ENCODE data around the gene DNAH11. TPM values are rescaled to one million over a fixed set of nuclear protein-coding genes. Genes with fewer than 3 reads are reported as not detected.

The DNAH11 gene
- total and polyA plus RNA-seq, 2 of the 4 experiments (the other 2 are of a cell fraction), result not detected

DNA sequence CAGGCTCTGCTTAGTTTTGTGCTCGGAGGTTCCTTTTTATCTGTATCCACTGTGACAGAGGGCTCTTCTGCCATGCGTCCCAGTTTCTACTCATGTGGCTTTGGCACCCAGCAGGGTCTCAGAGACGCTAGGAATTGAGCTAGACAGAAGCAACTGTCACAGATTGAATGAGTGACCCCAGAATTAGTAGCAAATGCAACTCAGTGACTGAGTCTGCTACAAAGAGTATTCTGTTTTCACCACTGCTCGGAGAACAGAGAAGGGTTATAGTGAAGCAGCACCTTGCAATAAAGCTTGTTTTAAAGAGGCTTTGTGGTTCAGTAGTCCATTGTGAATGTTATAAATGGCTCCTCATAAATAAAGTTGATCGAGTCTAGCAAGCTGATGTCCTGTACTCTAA is 113.2 kb downstream of the DNAH11 start:
- Histone ChIP-seq H2BK20ac (ENCODE audit: low read depth, low read length) (no peak overlapping the region), H2AK5ac (ENCODE audit: low read depth, low read length) (no peak overlapping the region), H3K27ac (ENCODE audit: insufficient read depth, low read length) (no peak overlapping the region), H4K8ac (ENCODE audit: low read depth in 2 of 2, low read length in 2 of 2) (no peak overlapping the region), H3K4me2 (ENCODE audit: low read depth, low read length) (no peak overlapping the region), H3K4me1 (ENCODE audit: control insufficient read depth, insufficient read depth, low read length) (no peaks in the 10 kb centered on the region), H3K79me1 (ENCODE audit: low read depth in 1 of 2, low read length in 2 of 2) (no peaks in the 10 kb centered on the region), H2AK9ac (replicated peaks; ENCODE audit: low read depth, low read length, poor library complexity) (no peak overlapping the region), H3K9ac (ENCODE audit: low read depth, low read length) (no peak overlapping the region), H2AFZ (replicated peaks; ENCODE audit: low read length, poor library complexity) (no peak overlapping the region), H3K4me3 (ENCODE audit: insufficient read depth, low read depth, low read length) (no peak overlapping the region), H2BK120ac (ENCODE audit: low read depth, low read length) (no peak overlapping the region), H2BK5ac (ENCODE audit: low read depth, low read length, poor library complexity, severe bottlenecking) (no peak overlapping the region), H3K4ac (ENCODE audit: low read depth, low read length) (no peak overlapping the region), H3K27me3 (ENCODE audit: control insufficient read depth, insufficient read depth, low read length) (no peaks in the 10 kb centered on the region), H3K23ac (ENCODE audit: low read depth, low read length) (no peak overlapping the region), H4K91ac (ENCODE audit: insufficient read depth, low read depth, low read length) (no peak overlapping the region), H3K9me1 (ENCODE audit: insufficient read depth, low read length) (no peaks in the 10 kb centered on the region), H3K36me3 (ENCODE audit: control insufficient read depth, insufficient read depth, low read length) (no peaks in the 10 kb centered on the region), H4K5ac (ENCODE audit: low read depth, low read length) (no peak overlapping the region), H3K14ac (replicated peaks; ENCODE audit: low read depth, low read length) (no peak overlapping the region), H3K56ac (ENCODE audit: extremely low read depth, insufficient read depth, low read length) (no peak overlapping the region), H3K18ac (ENCODE audit: low read depth, low read length) (no peak overlapping the region), H4K20me1 (ENCODE audit: insufficient read depth, low read length) (no peaks in the 10 kb centered on the region), H3K9me3 (ENCODE audit: control insufficient read depth, insufficient read depth, low read length) (no peaks in the 10 kb centered on the region), H2BK15ac (ENCODE audit: low read depth, low read length) (no peak overlapping the region)
- BruUV-seq (replicated peaks), result no TSS peak
- ATAC-seq (ENCODE audit: low read depth) (no peak), DNase-seq (no peak)
- dilution Hi-C loops (cut with HindIII; ENCODE audit: low sequenced_read_pairs, unreplicated experiment) (no loop called here), intact Hi-C loops (cut with micrococcal nuclease) (no loop called here), in situ Hi-C loops (cut with MboI; ENCODE audit: low sequenced_read_pairs) (no loop called here)
- no CpG with 5 or more reads among the region's 5 CpGs for WGBS, 2 experiments (ENCODE audit: extremely low coverage in 2 of 2, insufficient read length in 1 of 2)
- no peak for TF ChIP-seq BHLHE40 (IDR thresholded peaks at IDR 0.05; ENCODE audit: low read depth, low read length)
- TF ChIP-seq POLR2A (IDR thresholded peaks at IDR 0.05; ENCODE audit: low read depth, low read length), result no peak
- no peak for TF ChIP-seq RAD21 (IDR thresholded peaks at IDR 0.05; ENCODE audit: low read length)
- CTCF ChIA-PET, result no interaction called here
- POLR2A ChIA-PET (ENCODE audit: unreplicated experiment), result no interaction called here

All from IMR-90 (cell line).